PFSK-1 (cell line): Measurements from ENCODE around the gene SPNS3.

Source experiments
- FOXP2 ChIP-seq: optimal IDR thresholded peaks from 2 replicates; pipeline ENCODE3; 2011; ENCODE audit warnings: borderline replicate concordance, control low read depth, inconsistent platforms; ENCODE audit not compliant: insufficient read depth; ENCODE audit errors: extremely low read length, extremely low read depth
- POLR2AphosphoS5 ChIP-seq: IDR thresholded peaks from 2 replicates; pipeline ENCODE4 v1.6.1; 2012; ENCODE audit warnings: low read depth, mild to moderate bottlenecking, control low read depth, low read length, moderate library complexity
- REST ChIP-seq, 2 experiments: IDR thresholded peaks; 2 replicates each; pipeline versions ENCODE4 v1.6.1 to v1.8.0; 2011 to 2012; ENCODE audit warnings: low read depth in 2 of 2, low read length in 2 of 2, control low read depth in 1 of 2, inconsistent platforms in 1 of 2, mild to moderate bottlenecking in 1 of 2, moderate library complexity in 1 of 2; ENCODE audit not compliant: insufficient read depth in 1 of 2
- SIN3A ChIP-seq: IDR thresholded peaks from 2 replicates; pipeline ENCODE4 v1.6.1; 2012; ENCODE audit warnings: mild to moderate bottlenecking, low read length, moderate library complexity, borderline replicate concordance; ENCODE audit not compliant: insufficient read depth
- TAF1 ChIP-seq: IDR thresholded peaks from 2 replicates; pipeline ENCODE4 v1.6.1; 2012; ENCODE audit warnings: low read length, control low read depth, borderline replicate concordance; ENCODE audit not compliant: insufficient read depth

SPNS3 gene

GRCh38 chr17:4478318-4478830 is 44.6 kb downstream of the SPNS3 start:
- no peak for TF ChIP-seq REST (IDR thresholded peaks at IDR 0.05; ENCODE audit: insufficient read depth in 1 of 2, low read depth in 2 of 2, low read length in 2 of 2)
- TF ChIP-seq TAF1 = no peak
- TF ChIP-seq SIN3A = no peak
- no peak for TF ChIP-seq FOXP2
- TF ChIP-seq POLR2AphosphoS5 = no peak

- TF ChIP-seq FOXP2 = no peak
- TF ChIP-seq REST (IDR thresholded peaks at IDR 0.05; ENCODE audit: insufficient read depth in 1 of 2, low read depth in 2 of 2, low read length in 2 of 2) = no peak
- TF ChIP-seq SIN3A = no peak
- no peak for TF ChIP-seq TAF1
- TF ChIP-seq POLR2AphosphoS5 = no peak
Measured at GRCh38 chr17:4479340-4479981, 45.7 kb downstream of the SPNS3 start.

GRCh38 chr17:4479982-4480751 is 46.4 kb downstream of the SPNS3 start:
- no peak for TF ChIP-seq SIN3A

- 0 out of 4 replicates have a peak, but pooled peaks of 1 of the 2 experiments have one; percentile 6 for TF ChIP-seq REST (IDR thresholded peaks at IDR 0.05; ENCODE audit: insufficient read depth in 1 of 2, low read depth in 2 of 2, low read length in 2 of 2)
- no peak for TF ChIP-seq TAF1
Measured at GRCh38 chr17:4480929-4481898, 47.5 kb downstream of the SPNS3 start.

GRCh38 chr17:4482338-4483011 is 48.7 kb downstream of the SPNS3 start:
- TF ChIP-seq FOXP2 = no peak
- no peak for TF ChIP-seq SIN3A
